Stimulated activated CD4-positive, alpha-beta T cell treated with anti-CD3 and anti-CD28 coated beads, Interleukin-2, amount 100 ng/mL, for 48 hours (primary cell): ENCODE measurements around the gene GPR26.
"Not testable (repeated sequence)": the region's sequence is repeated elsewhere in the genome, so short reads cannot be mapped to it uniquely, and the experiment has no call there.

Experiments used
- DNase-seq, 2 donors: peaks; one replicate each; pipeline ENCODE4 v3.0.0-alpha.2; 2020

GPR26 gene

GRCh38 chr10:123718544-123719060 lies 52.4 kb downstream of the GPR26 start:
- no peak for DNase-seq

- DNase-seq = no peak
Observed at GRCh38 chr10:123720536-123720935, 54.4 kb downstream of the GPR26 start.

GRCh38 chr10:123721441-123722049 lies 55.4 kb downstream of the GPR26 start:
- no peak for DNase-seq

DNA sequence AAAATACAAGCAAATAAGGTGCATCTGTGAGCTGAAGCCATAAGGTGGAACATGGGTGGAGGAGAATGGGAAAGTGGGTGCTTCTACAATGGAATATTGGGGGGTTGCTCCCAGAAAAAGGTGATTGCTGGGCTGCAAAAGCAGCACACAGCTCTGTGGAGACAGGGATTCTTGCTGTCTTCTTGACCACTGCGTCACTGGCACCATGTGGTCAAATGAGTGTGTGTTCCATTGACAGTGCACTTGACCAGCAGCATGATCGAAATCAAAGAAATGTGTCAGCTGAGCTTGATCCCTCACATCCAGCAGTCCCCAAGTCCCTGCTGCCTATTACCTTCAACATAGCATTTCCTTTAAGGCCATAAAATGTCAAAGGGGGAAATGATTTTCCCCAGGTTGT lies 56.2 kb downstream of the GPR26 start:
- no peak for DNase-seq

GRCh38 chr10:123724747-123725146 lies 58.6 kb downstream of the GPR26 start:
- no peak for DNase-seq

DNA sequence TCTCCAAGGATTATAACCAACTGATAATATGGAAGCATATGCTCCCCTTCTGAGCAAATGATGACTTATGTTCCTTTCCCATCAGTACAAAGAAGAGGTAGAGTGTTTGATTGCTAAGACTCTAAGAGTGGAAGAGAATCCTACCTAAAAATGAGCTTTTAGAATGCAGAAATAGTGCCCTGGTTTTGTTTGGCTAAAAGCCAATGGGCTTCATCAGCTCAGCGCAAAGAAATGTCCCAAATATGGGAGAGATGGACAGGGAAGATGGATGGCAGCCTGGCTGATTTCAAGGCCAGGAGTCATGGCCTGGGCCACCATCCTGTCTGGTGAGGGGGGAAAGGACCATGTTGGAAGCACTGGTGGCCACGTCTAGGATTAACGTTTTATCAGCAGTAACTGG lies 60.2 kb downstream of the GPR26 start:
- no peak for DNase-seq

GRCh38 chr10:123726836-123727235 lies 60.7 kb downstream of the GPR26 start:
- DNase-seq = no peak

GRCh38 chr10:123729523-123729922 lies 63.4 kb downstream of the GPR26 start:
- DNase-seq = no peak

DNA sequence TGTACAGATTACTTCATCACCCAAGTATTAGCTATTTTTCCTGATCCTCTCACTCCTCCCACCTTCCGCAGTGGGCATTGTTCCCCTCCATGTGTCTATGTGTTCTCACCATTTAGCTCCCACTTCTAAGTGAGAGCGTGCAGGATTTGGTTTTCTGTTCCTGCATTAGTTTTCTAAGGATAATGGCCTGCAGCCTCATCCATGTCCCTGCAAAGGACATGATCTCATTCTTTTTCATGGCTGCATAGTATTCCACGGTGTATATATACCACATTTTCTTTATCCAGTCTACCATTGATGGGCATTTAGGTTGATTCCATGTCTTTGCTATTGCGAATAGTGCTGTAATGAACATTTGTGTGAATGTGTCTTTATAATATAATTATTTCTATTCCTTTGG lies 70.8 kb downstream of the GPR26 start:
- not testable (repeated sequence) for DNase-seq

DNA sequence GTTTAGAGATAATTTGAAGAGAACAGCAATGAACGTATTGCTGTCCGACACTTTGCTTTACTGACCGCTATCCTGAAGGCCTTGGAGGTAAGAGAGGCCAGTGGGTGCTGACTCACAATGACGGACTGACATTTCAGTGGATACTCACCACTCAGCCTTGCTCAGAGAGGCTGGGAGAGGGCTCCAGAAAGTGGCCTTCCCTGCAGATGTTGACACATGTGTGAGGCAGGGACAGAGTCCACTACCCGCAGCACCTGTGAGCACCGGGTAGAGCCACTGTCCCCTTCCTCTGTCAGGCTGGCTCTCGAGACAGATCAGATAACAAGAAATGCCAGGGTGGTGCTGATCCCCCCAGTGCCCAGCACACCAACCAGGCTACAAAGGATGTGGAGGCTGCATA lies 75.0 kb downstream of the GPR26 start:
- no peak for DNase-seq

DNA sequence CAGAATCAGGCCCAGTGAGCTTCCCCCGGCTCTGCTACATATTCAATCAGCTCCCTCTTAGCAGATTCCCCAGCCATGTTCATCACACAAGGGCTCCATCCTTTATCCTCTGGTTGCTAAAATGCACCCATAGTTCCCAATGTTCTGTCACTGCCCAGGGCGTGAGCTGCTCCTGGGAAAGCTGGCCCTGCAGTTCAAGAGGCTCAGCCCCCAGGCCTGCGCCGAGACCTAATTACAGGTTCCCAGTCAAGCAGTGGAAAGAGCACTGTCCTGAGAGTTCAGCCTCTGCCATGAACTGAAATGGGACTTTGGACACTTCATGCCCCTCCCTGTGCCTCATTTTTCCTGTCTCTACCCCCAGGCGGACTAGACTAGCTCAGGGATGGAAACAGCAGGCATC lies 75.6 kb downstream of the GPR26 start:
- DNase-seq = no peak

DNA sequence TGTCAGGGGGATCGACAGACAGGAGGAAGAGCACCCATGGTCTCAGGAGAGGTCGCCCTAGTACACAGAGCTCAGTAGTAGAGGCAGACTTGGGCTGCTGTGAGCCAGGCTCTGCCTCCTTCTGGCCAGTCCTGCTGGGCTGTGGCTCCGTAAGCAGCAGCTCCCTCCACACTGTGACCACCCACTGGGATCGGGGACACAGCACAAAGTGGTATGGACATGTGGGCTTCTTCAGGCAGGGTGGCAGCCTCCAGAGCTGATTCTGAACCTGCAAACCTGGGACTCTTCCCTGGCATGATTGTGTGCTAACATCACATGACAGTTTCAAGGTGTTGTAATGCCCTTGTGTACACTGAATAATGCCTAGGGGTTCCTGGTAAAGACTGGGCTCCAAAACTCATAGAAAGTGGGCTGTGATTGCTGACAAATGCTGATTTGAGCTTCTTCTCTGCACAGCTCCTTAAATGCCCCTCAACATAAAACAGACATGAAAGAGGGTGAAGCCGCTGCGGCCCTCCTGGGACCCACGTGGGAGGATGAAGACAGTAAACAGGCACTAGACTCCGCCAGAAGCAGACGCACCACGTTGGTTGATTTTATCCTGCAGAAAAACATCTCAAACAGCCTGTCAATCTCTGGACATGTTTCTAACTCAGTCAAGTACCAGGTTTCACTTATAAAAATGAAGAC lies 76.7 kb downstream of the GPR26 start:
- no peak for DNase-seq

GRCh38 chr10:123743441-123744223 lies 77.5 kb downstream of the GPR26 start:
- DNase-seq = no peak

- no peak for DNase-seq
Observed at GRCh38 chr10:123744224-123744536, 78.0 kb downstream of the GPR26 start.
